GM23338 (cell line): Measurements from ENCODE around the gene HEXD. TPM values are rescaled to one million over a fixed set of nuclear protein-coding genes. Genes with fewer than 3 reads are reported as not detected.

ENCODE experiments used
- ATAC-seq: fragments of 200-7000 bp; cut with Tn5 transposase; 3 replicates; pipeline ENCODE4 v1.9.1; 2020
- DNase-seq: peaks from one replicate; pipeline ENCODE4 v3.0.0-alpha.2; 2015; ENCODE audit warnings: low spot score
- H2AFZ ChIP-seq: fragments of 200-600 bp; sonication (generic); 2 replicates; pipeline ENCODE4 v1.8.0; 2016; ENCODE audit warnings: antibody characterized with exemption, mild to moderate bottlenecking, moderate library complexity
- H3F3A ChIP-seq: fragments of 200-600 bp; sonication (generic); replicated peaks from 2 replicates; pipeline ENCODE4 v1.8.0; 2017; ENCODE audit warnings: antibody characterized with exemption, mixed run types, low read depth
- H3K27ac ChIP-seq: fragments of 200-600 bp; sonication (generic); 2 replicates; pipeline ENCODE4 v1.6.1; 2016; ENCODE audit warnings: low read depth
- H3K27me3 ChIP-seq: fragments of 200-600 bp; sonication (generic); 2 replicates; pipeline ENCODE4 v1.8.0; 2016; ENCODE audit warnings: mild to moderate bottlenecking, mixed run types, moderate library complexity; ENCODE audit not compliant: insufficient read depth
- H3K36me3 ChIP-seq: fragments of 200-600 bp; sonication (generic); 2 replicates; pipeline ENCODE4 v1.8.0; 2016; ENCODE audit warnings: mild to moderate bottlenecking; ENCODE audit not compliant: insufficient read depth
- H3K4me1 ChIP-seq: fragments of 200-600 bp; sonication (generic); 2 replicates; pipeline ENCODE4 v1.8.0; 2016; ENCODE audit warnings: mild to moderate bottlenecking, moderate library complexity; ENCODE audit not compliant: insufficient read depth
- H3K4me2 ChIP-seq: fragments of 200-600 bp; sonication (generic); 2 replicates; pipeline ENCODE4 v1.7.1; 2017; ENCODE audit warnings: mixed run types
- H3K4me3 ChIP-seq: fragments of 200-600 bp; sonication (generic); 2 replicates; pipeline ENCODE4 v1.6.1; 2016; ENCODE audit warnings: mixed run types
- H3K79me2 ChIP-seq: fragments of 200-600 bp; sonication (generic); replicated peaks from 2 replicates; pipeline ENCODE4 v1.8.0; 2017; ENCODE audit warnings: mild to moderate bottlenecking; ENCODE audit not compliant: insufficient read depth
- H3K9me2 ChIP-seq: fragments of 200-600 bp; sonication (generic); 2 replicates; pipeline ENCODE4 v1.8.0; 2017; ENCODE audit not compliant: insufficient read depth
- H4K20me1 ChIP-seq: fragments of 200-600 bp; sonication (generic); replicated peaks from 2 replicates; pipeline ENCODE4 v1.8.0; 2017; ENCODE audit warnings: mild to moderate bottlenecking; ENCODE audit not compliant: insufficient read depth
- H3K27ac Mint-ChIP-seq: 2 replicates; pipeline ENCODE4 v1.8.0; 2020; ENCODE audit warnings: inconsistent platforms, mild to moderate bottlenecking, moderate library complexity, mixed read lengths
- H3K27me3 Mint-ChIP-seq: 3 replicates; pipeline ENCODE4 v1.8.0; 2022; ENCODE audit warnings: low read depth, mild to moderate bottlenecking, moderate library complexity, mixed read lengths, inconsistent platforms; ENCODE audit not compliant: insufficient read depth, poor library complexity
- H3K36me3 Mint-ChIP-seq: 3 replicates; pipeline ENCODE4 v1.8.0; 2021; ENCODE audit warnings: low read depth, mild to moderate bottlenecking, inconsistent platforms, moderate library complexity, mixed read lengths
- H3K4me1 Mint-ChIP-seq: 3 replicates; pipeline ENCODE4 v1.8.0; 2020; ENCODE audit warnings: mild to moderate bottlenecking, inconsistent platforms, mixed read lengths
- H3K4me3 Mint-ChIP-seq: 3 replicates; pipeline ENCODE4 v1.8.0; 2021; ENCODE audit warnings: moderate library complexity, mild to moderate bottlenecking, inconsistent platforms, mixed read lengths
- H3K9me3 Mint-ChIP-seq: 3 replicates; pipeline ENCODE4 v1.8.0; 2020; ENCODE audit warnings: moderate library complexity, mild to moderate bottlenecking, inconsistent platforms, mixed read lengths
- EZH2 ChIP-seq: fragments of 200-600 bp; sonication (generic); IDR thresholded peaks from one replicate; pipeline ENCODE4 v1.8.0; 2017; ENCODE audit warnings: antibody characterized with exemption, mild to moderate bottlenecking, low read depth; ENCODE audit not compliant: unreplicated experiment
- EZH2phosphoT487 ChIP-seq: fragments of 200-600 bp; sonication (generic); IDR thresholded peaks from one replicate; pipeline ENCODE4 v1.8.1; 2018; ENCODE audit warnings: antibody characterized with exemption; ENCODE audit not compliant: unreplicated experiment
- JUNB ChIP-seq: IDR thresholded peaks from one replicate; pipeline ENCODE4 v1.6.1; 2016; ENCODE audit warnings: antibody characterized with exemption; ENCODE audit not compliant: unreplicated experiment
- POLR2AphosphoS5 ChIP-seq: IDR thresholded peaks from 2 replicates; pipeline ENCODE4 v1.6.1; 2016; ENCODE audit warnings: antibody characterized with exemption, low read depth
- long read RNA-seq: library from polyadenylated mRNA; unstranded; transcript quantifications from one replicate; pipeline ENCODE4 v2.0.0, GENCODE V29; 2020; ENCODE audit not compliant: unreplicated experiment
- polyA plus RNA-seq: library from polyadenylated mRNA; unstranded; fragments of >200 nt; fragmentation: Nextera tagmentation; extraction: Ambion mirVana; gene quantifications from 2 replicates; pipeline ENCODE4 v1.2.1, GENCODE V29; 2016
- total RNA-seq: library from RNA; depleted of rRNA; stranded (reverse); fragments of >200 nt; shearing (Covaris generic); gene quantifications from 2 replicates; pipeline ENCODE4 v1.2.3, GENCODE V29; 2014; rRNA removed
- TF ChIP-seq, protein P1 (sequence below): IDR thresholded peaks from one replicate; pipeline ENCODE4 v1.6.1; 2018; ENCODE audit warnings: antibody characterized with exemption; ENCODE audit not compliant: unreplicated experiment
- TF ChIP-seq, protein P2 (sequence below): IDR thresholded peaks from 2 replicates; pipeline ENCODE4 v1.6.1; 2016; ENCODE audit warnings: antibody characterized with exemption
- TF ChIP-seq, protein P3 (sequence below), 2 experiments: fragments of 200-600 bp in 1 of 2; sonication (generic) in 1 of 2; conservative IDR thresholded peaks; 2 replicates each; pipeline versions ENCODE4 v1.5.1 to v1.6.1; 2016 to 2017; ENCODE audit warnings: antibody characterized with exemption in 2 of 2, low read depth in 2 of 2, mild to moderate bottlenecking in 2 of 2, moderate library complexity in 1 of 2

Gene HEXD
- total RNA-seq (23.1 and 31.1 TPM in 2 replicates), polyA plus RNA-seq (11.0 and 11.9 TPM in 2 replicates)
- long read RNA-seq, partial matches to known transcripts: 2 of 8 reads
- long read RNA-seq, other reads (novel, unspliced or antisense): 3 of 8 reads

DNA sequence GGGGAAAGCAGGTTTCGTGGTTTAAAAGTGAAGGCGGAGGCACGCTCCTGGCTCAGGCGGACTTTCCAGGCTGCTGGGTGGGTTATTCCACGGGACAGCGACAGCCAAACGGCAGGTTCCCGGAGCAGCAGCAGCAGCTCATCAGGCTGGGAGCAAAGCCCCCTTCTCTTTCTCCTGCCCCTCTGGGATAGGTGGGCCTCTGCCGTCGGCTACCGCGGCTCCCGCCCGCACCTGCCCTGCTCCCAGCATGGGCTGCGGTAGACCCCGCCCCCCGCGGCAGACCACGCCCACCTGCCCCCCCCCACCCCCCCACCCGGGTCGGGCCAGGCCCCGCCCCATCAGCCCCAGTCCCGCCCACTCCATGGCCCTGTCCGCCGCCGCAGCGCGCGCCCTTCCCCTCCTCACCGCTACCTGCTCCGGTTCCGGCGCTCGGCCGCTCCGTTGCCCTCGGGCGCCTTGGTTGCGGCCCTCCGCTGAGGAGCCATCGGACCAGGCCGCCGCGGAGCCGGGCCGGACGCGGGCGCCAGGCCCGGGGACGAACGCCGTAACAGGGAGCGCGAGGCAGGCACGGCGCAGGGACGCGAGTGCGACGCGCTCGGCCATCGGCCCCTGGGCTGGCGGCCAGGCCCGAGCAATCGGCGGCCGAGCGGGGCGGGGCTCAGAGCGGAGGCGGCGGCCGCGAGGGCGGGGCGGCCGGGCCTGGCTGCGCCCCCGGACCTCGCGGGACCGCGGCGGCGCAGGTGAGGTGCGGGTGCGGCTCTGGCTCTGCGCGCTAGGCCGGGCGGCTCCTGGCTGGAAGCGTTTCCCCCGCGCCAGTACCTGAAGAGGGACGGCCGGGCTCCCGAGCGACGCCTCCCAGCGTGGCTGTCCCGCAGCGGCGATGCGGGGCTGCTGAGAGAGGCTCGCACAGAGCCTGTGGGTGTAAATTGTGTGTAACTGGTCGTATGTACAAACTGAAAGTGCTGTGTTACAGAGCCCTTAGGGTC lies at the start of gene HEXD, which contains the start of gene OGFOD3:
TSS of gene HEXD (plus strand) at position 347 of the 986 bp plus-strand sequence. CDS start 1,453 bp downstream, outside the sequence.
TSS of gene OGFOD3 (minus strand) at position 586 of the 986 bp plus-strand sequence. CDS start at position 485, 101 bp downstream.
- no peaks in the 10 kb centered on the region for H3K9me2 ChIP-seq
- peak within 1 kb of the TSS; percentile 86 for H3K4me3 ChIP-seq
- peaks cover 37% of the 10 kb centered on the region for H3K36me3 Mint-ChIP-seq
- H3K27me3 Mint-ChIP-seq: peaks cover 9% of the 10 kb centered on the region
- H2AFZ ChIP-seq: peak within 1 kb of the TSS; percentile 81
- H4K20me1 ChIP-seq: peaks cover 8% of the 10 kb centered on the region
- H3K27me3 ChIP-seq: no peaks in the 10 kb centered on the region
- peak within 1 kb of the TSS; percentile 95 for H3K4me2 ChIP-seq
- H3K4me1 Mint-ChIP-seq: peaks cover 13% of the 10 kb centered on the region
- DNase-seq (peak; percentile 92), ATAC-seq (peak; percentile 70)
- no peaks in the 10 kb centered on the region for H3K36me3 ChIP-seq
- H3F3A ChIP-seq: no peaks in the 10 kb centered on the region; the same call in none of the 2 replicates
- H3K27ac Mint-ChIP-seq: no peak within 1 kb of the TSS
- peak; percentile 89 for TF ChIP-seq POLR2AphosphoS5
- TF ChIP-seq, protein P1, sequence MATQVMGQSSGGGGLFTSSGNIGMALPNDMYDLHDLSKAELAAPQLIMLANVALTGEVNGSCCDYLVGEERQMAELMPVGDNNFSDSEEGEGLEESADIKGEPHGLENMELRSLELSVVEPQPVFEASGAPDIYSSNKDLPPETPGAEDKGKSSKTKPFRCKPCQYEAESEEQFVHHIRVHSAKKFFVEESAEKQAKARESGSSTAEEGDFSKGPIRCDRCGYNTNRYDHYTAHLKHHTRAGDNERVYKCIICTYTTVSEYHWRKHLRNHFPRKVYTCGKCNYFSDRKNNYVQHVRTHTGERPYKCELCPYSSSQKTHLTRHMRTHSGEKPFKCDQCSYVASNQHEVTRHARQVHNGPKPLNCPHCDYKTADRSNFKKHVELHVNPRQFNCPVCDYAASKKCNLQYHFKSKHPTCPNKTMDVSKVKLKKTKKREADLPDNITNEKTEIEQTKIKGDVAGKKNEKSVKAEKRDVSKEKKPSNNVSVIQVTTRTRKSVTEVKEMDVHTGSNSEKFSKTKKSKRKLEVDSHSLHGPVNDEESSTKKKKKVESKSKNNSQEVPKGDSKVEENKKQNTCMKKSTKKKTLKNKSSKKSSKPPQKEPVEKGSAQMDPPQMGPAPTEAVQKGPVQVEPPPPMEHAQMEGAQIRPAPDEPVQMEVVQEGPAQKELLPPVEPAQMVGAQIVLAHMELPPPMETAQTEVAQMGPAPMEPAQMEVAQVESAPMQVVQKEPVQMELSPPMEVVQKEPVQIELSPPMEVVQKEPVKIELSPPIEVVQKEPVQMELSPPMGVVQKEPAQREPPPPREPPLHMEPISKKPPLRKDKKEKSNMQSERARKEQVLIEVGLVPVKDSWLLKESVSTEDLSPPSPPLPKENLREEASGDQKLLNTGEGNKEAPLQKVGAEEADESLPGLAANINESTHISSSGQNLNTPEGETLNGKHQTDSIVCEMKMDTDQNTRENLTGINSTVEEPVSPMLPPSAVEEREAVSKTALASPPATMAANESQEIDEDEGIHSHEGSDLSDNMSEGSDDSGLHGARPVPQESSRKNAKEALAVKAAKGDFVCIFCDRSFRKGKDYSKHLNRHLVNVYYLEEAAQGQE: no peak
- H3K4me3 Mint-ChIP-seq: peak within 1 kb of the TSS; percentile 78
- peaks cover 25% of the 10 kb centered on the region for H3K9me3 Mint-ChIP-seq
- no peaks in the 10 kb centered on the region for H3K79me2 ChIP-seq
- H3K27ac ChIP-seq: no peak within 1 kb of the TSS
- peaks cover 19% of the 10 kb centered on the region for H3K4me1 ChIP-seq

DNA sequence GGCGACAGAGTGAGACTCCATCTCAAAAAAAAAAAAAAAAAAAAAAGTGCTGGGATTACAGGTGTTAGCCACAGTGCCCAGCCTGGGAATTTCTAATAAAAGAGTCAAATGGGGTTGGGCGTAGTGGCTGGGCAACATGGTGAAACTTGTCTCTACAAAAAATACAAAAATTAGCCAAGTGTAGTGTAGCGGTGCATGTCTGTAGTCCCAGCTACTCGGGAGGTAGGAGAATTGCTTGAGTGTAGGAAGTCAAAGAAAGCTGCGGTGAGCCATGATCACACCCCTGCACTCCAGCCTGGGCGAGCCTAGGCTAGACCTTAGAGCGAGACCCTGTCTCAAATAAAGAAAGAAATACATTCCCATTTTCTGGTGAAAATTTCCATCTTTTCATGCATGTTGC lies 48.9 kb upstream of the HEXD start:
- no peak overlapping the region for H3K4me3 Mint-ChIP-seq
- ATAC-seq: no peak
- Histone ChIP-seq H3K4me2 (no peak overlapping the region), H3K79me2 (no peaks in the 10 kb centered on the region), H3K9me2 (no peaks in the 10 kb centered on the region), H3F3A (no peaks in the 10 kb centered on the region), H3K4me1 (no peaks in the 10 kb centered on the region; the same call in 1 of the 2 replicates), H3K27me3 (peaks cover 48% of the 10 kb centered on the region), H2AFZ (no peak overlapping the region), H3K4me3 (no peak overlapping the region), H4K20me1 (no peaks in the 10 kb centered on the region), H3K27ac (no peak overlapping the region), H3K36me3 (no peaks in the 10 kb centered on the region)
- H3K27ac Mint-ChIP-seq: no peak overlapping the region
- H3K9me3 Mint-ChIP-seq: peaks cover 12% of the 10 kb centered on the region; the same call in 2 of the 3 replicates
- H3K36me3 Mint-ChIP-seq: peaks cover 4% of the 10 kb centered on the region; the same call in 2 of the 3 replicates
- DNase-seq: no peak
- peaks cover 5% of the 10 kb centered on the region for H3K4me1 Mint-ChIP-seq
- peaks cover 42% of the 10 kb centered on the region for H3K27me3 Mint-ChIP-seq
- no peak for TF ChIP-seq EZH2
- TF ChIP-seq JUNB: no peak
- TF ChIP-seq EZH2phosphoT487: no peak
- TF ChIP-seq, protein P2, sequence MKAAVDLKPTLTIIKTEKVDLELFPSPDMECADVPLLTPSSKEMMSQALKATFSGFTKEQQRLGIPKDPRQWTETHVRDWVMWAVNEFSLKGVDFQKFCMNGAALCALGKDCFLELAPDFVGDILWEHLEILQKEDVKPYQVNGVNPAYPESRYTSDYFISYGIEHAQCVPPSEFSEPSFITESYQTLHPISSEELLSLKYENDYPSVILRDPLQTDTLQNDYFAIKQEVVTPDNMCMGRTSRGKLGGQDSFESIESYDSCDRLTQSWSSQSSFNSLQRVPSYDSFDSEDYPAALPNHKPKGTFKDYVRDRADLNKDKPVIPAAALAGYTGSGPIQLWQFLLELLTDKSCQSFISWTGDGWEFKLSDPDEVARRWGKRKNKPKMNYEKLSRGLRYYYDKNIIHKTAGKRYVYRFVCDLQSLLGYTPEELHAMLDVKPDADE: no peak
- no peak for TF ChIP-seq POLR2AphosphoS5
- TF ChIP-seq, protein P3, sequence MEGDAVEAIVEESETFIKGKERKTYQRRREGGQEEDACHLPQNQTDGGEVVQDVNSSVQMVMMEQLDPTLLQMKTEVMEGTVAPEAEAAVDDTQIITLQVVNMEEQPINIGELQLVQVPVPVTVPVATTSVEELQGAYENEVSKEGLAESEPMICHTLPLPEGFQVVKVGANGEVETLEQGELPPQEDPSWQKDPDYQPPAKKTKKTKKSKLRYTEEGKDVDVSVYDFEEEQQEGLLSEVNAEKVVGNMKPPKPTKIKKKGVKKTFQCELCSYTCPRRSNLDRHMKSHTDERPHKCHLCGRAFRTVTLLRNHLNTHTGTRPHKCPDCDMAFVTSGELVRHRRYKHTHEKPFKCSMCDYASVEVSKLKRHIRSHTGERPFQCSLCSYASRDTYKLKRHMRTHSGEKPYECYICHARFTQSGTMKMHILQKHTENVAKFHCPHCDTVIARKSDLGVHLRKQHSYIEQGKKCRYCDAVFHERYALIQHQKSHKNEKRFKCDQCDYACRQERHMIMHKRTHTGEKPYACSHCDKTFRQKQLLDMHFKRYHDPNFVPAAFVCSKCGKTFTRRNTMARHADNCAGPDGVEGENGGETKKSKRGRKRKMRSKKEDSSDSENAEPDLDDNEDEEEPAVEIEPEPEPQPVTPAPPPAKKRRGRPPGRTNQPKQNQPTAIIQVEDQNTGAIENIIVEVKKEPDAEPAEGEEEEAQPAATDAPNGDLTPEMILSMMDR (conservative IDR thresholded peaks at IDR 0.05; ENCODE audit: low read depth in 2 of 2): no peak
- TF ChIP-seq, protein P1: no peak
